ENCODE data around the gene LPP. TPM values are rescaled to one million over a fixed set of nuclear protein-coding genes. Genes with fewer than 3 reads are reported as not detected.

LPP gene
- total RNA-seq, 6 donors from 2014 or later = 86.0 to 196 (median 160) TPM

GRCh38 chr3:188598894-188599293 is 444.9 kb downstream of the LPP start:
- H3K4me1 ChIP-seq = peaks cover 0 to 7% (median 2%) of the 10 kb centered on the region in 4 donors
- ATAC-seq (ENCODE audit: low FRiP score in 2 of 2) (no peak), DNase-seq (no peak)
- H3K36me3 ChIP-seq = no peaks in the 10 kb centered on the region
- no peak overlapping the region for H3K27ac ChIP-seq
- no peaks in the 10 kb centered on the region for H3K27me3 ChIP-seq
- 85 to 92% methylated on average over 3 of the region's 3 CpGs for WGBS, 2 donors
- H3K4me3 ChIP-seq = no peak overlapping the region
- TF ChIP-seq CTCF (IDR thresholded peaks at IDR 0.05) = no peak
- no peak for TF ChIP-seq POLR2A (IDR thresholded peaks at IDR 0.05)
- TF ChIP-seq POLR2AphosphoS5 (IDR thresholded peaks at IDR 0.05) = no peak
- no peak for TF ChIP-seq EP300 (IDR thresholded peaks at IDR 0.05)
- no peaks in the 10 kb centered on the region for H3K9me3 ChIP-seq

GRCh38 chr3:188602111-188602510 is 448.2 kb downstream of the LPP start:
- ATAC-seq (ENCODE audit: low FRiP score in 2 of 2) (no peak), DNase-seq (no peak)
- H3K36me3 ChIP-seq = no peaks in the 10 kb centered on the region
- H3K27ac ChIP-seq = no peak overlapping the region
- H3K9me3 ChIP-seq = no peaks in the 10 kb centered on the region
- no peak overlapping the region for H3K4me3 ChIP-seq
- TF ChIP-seq POLR2AphosphoS5 (IDR thresholded peaks at IDR 0.05) (no peak), CTCF (IDR thresholded peaks at IDR 0.05) (no peak), EP300 (IDR thresholded peaks at IDR 0.05) (no peak), POLR2A (IDR thresholded peaks at IDR 0.05) (no peak)
- no peaks in the 10 kb centered on the region for H3K27me3 ChIP-seq
- no peaks in the 10 kb centered on the region for H3K4me1 ChIP-seq

- 88 to 91% methylated on average over 3 of the region's 3 CpGs for WGBS, 2 donors
- Histone ChIP-seq H3K36me3 (no peaks in the 10 kb centered on the region), H3K27me3 (no peaks in the 10 kb centered on the region), H3K4me3 (no peak overlapping the region), H3K27ac (no peak overlapping the region), H3K9me3 (no peaks in the 10 kb centered on the region), H3K4me1 (no peaks in the 10 kb centered on the region)
- no peak for DNase-seq
- ATAC-seq (ENCODE audit: low FRiP score in 2 of 2) = no peak
- TF ChIP-seq CTCF (IDR thresholded peaks at IDR 0.05) (no peak), EP300 (IDR thresholded peaks at IDR 0.05) (no peak), POLR2A (IDR thresholded peaks at IDR 0.05) (no peak), POLR2AphosphoS5 (IDR thresholded peaks at IDR 0.05) (no peak)
Observed at GRCh38 chr3:188602620-188603019, 448.7 kb downstream of the LPP start.

- Histone ChIP-seq H3K4me1 (no peaks in the 10 kb centered on the region), H3K9me3 (peaks cover 0 to 3% (median 0%) of the 10 kb centered on the region in 4 donors), H3K27ac (no peak overlapping the region), H3K27me3 (no peaks in the 10 kb centered on the region), H3K36me3 (peaks cover under 1 to 7% (median 7%) of the 10 kb centered on the region in 4 donors), H3K4me3 (no peak overlapping the region)
- no peak for ATAC-seq (ENCODE audit: low FRiP score in 2 of 2)
- DNase-seq = no peak
- TF ChIP-seq CTCF (IDR thresholded peaks at IDR 0.05) = no peak
- TF ChIP-seq EP300 (IDR thresholded peaks at IDR 0.05) = no peak
- no peak for TF ChIP-seq POLR2AphosphoS5 (IDR thresholded peaks at IDR 0.05)
- TF ChIP-seq POLR2A (IDR thresholded peaks at IDR 0.05) = no peak
- WGBS, 2 donors = 82 to 91% methylated on average over 1 of the region's 1 CpG
Observed at GRCh38 chr3:188604651-188605050, 450.7 kb downstream of the LPP start.

- Histone ChIP-seq H3K36me3 (peaks cover 3 to 13% (median 12%) of the 10 kb centered on the region in 4 donors), H3K27me3 (no peaks in the 10 kb centered on the region), H3K9me3 (peaks cover 0 to 3% (median 0%) of the 10 kb centered on the region in 4 donors), H3K4me3 (no peak overlapping the region), H3K4me1 (no peaks in the 10 kb centered on the region), H3K27ac (no peak overlapping the region)
- no peak for TF ChIP-seq POLR2A (IDR thresholded peaks at IDR 0.05)
- TF ChIP-seq CTCF (IDR thresholded peaks at IDR 0.05) = no peak
- no peak for TF ChIP-seq POLR2AphosphoS5 (IDR thresholded peaks at IDR 0.05)
- TF ChIP-seq EP300 (IDR thresholded peaks at IDR 0.05) = no peak
- DNase-seq = no peak
- ATAC-seq (ENCODE audit: low FRiP score in 2 of 2) = peak in 1 of 2 donors; percentile 53
Observed at GRCh38 chr3:188605231-188605630, 451.3 kb downstream of the LPP start.
